Activated CD8-positive, alpha-beta memory T cell treated with anti-CD3 and anti-CD28 coated beads, Interleukin-2, amount 50 U/mL, for 24 hours (primary cell): ENCODE data around the gene PRKCB.
"Not testable (repeated sequence)": the region's sequence is repeated elsewhere in the genome, so short reads cannot be mapped to it uniquely, and the experiment has no call there.

ENCODE experiments used
- DNase-seq: peaks from one replicate; pipeline ENCODE4 v3.0.0-alpha.2; 2020; ENCODE audit errors: extremely low read depth

The PRKCB gene

DNA sequence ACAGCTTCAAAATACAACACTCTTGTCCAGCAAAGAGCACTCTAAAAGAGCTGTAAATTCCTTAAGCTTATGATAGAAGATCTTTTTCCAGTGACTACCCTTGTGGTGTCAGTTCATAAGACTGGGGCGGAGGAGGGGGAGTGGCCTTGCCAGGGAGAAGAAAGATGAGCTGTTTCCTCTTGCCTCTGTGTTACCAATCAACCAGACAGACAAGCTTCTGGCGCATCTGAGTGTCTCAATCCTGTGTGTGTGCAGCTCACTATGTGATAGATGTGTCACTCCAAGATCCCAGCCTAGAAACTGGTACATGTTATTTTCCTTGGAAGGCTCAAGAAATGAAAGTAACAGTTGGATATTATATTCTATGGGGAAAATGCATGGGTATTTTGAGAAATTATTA lies 253.0 kb downstream of the PRKCB start:
- DNase-seq: no peak

DNA sequence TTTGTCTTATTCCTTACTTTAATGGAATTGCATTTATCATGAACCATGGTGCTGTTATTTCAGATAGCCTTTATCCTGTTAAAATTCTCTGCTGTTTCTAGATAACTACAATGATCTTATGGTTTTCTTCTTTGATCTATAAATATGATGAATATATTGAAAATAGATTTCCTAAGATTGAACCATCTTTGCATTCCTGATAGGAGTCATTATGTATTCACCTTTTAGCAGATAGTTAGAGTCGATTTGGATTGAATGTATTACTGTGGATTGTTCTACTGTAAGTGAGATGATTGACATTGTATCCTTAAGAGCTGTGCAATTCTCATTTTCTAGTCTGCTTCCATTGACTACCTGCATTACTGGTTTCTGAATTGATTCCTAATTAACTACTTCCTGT lies 255.3 kb downstream of the PRKCB start:
- no peak for DNase-seq

DNA sequence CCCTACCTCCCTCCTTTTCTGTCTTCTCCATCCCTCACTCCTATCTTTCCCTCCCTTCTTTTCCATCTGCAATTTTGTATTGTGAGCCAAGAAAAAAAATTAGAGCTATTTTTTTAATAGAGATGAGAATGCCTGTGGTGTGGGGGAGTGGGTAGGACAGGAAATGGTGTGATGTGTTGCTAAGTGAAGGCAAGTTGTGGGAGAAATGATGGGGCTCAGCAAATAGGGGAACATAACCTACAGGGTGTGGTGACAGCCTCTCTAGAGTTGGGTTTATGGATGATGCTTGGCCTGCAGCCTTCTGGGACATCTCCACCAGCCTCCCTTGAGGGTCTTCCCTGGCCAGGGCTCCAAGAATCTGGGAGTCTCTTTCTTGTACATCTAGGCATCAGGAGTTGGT lies 257.3 kb downstream of the PRKCB start:
- DNase-seq: no peak

DNA sequence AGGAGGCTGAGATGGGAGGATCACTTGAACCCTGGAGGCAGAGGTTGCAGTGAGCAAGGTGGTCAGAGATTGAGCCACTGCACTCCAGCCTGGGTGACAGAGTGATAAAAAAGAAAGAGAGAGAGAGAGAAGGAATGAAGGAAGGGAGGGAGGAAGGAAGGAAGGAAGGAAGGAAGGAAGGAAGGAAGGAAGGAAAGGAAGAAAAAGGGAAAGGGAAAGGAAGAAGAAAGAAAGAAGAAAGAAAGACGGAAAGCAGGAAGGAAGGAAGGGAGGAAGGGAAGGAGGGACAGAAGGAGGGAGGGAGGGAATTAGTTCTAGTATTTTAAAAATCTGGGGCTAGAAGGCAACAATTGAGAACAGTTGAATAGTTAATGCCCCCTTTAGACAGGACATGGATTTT lies 258.9 kb downstream of the PRKCB start:
- DNase-seq: no peak

DNA sequence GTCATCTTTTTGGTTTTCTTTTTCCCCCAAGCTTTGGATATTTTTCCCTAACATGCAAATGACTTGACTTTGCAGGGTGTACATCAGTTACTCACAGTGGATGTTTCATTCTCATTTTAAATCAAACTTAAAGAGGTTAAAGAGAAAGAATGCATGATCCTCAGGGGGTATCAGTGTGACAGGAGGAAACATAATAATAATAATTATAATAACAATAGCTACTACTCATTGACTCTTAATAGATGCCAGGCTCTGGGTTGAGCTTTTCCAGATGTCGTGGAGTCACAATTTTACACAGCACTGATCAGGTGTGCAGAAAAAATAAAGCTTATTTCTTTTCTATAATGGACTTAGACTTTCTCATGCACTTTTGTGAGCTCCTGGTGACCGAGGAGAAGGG lies 263.1 kb downstream of the PRKCB start:
- DNase-seq: no peak

DNA sequence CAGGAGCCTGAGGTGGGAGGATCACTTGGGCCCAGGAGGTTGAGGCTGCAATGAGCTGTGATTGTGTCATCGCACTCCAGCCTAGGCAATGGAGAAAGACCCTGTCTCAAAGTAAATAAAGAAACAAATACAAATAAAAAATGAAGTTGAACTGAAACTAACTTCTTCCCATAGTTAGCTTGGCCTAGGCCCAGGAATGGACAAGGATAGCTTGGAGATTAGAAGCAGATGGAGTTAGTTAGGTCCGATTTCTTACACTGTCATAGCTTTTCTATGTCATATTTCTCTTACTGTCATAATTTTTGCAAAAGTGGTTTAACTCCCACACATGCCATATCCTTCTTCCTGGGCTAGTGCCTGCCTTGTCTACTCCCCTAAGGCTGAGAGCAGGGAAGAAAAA lies 265.6 kb downstream of the PRKCB start:
- no peak for DNase-seq

DNA sequence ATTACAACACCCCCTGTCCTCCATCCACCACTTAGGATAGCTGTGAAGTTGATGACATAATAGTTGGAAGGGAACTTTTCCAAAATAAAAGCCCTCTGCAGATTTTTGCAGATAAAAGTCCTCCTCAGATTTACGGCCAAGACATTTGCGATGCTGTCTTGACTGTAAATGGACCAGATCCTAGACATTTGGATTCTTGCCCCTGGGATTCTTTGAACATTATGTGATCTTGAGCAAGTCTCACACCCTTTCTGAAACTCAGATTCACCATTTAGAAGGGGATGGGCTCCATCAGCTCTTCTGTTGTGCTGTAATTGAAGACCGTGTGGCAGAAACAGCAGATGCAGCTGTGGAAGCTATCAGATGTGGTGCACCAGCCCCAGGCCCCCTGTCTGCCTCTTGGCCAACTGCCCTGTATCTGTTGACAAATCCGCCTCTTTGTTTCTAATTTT lies 266.5 kb downstream of the PRKCB start:
- DNase-seq: no peak

DNA sequence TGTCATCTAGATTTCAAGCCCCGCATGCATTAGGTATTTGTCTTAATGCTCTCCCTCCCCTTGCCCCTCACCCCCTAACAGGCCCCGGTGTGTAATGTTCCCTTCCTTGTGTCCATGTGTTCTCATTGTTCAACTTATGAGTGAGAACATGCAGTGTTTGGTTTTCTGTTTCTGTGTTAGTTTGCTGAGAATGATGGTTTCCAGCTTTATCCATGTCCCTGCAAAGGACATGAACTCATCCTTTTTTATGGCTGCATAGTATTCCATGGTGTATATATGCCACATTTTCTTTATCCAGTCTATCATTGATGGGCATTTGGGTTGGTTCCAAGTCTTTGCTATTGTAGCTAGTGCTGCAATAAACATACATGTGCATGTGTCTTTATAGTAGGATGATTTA lies 269.7 kb downstream of the PRKCB start:
- DNase-seq: not testable (repeated sequence)

DNA sequence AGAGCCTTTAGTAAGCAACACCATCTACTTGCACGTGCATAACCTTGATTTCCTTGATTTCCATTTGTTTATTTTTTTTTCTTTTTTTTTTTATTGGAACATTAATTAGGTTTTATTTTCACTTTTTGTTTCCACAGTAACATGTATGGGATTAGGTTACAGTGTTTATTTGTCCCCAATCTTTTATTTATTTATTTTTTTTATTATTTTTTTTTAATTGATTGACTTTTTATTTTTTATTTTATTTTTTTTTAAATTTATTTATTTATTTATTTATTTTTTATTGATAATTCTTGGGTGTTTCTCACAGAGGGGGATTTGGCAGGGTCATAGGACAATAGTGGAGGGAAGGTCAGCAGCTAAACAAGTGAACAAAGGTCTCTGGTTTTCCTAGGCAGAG lies 272.3 kb downstream of the PRKCB start:
- DNase-seq: not testable (repeated sequence)

DNA sequence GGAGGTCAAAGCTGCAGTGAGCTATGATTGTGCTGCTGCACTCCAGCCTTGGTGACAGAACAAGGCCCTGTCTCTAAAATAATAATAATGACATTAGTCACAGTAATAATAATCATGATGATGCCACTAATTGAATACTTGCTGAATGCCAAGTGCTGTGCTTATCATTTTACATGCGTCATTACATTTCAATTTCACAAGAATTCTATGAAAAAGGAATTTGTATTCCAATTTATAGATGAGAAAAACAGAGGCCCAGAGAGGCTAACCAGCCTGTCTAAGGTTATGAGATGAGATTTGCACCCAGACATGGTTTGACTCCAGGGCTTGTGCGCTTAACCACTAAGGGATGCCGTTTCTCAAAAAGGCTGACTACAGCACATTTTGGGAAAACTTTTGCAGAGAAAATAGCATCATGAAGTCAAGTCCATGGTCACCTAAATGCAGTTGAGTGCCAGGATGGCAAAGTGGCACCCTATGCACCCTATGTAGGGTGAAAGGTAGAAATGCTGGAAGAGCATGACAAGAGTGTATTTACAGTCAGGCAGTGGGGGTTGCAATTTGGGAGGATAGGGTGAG lies 276.0 kb downstream of the PRKCB start:
- no peak for DNase-seq

DNA sequence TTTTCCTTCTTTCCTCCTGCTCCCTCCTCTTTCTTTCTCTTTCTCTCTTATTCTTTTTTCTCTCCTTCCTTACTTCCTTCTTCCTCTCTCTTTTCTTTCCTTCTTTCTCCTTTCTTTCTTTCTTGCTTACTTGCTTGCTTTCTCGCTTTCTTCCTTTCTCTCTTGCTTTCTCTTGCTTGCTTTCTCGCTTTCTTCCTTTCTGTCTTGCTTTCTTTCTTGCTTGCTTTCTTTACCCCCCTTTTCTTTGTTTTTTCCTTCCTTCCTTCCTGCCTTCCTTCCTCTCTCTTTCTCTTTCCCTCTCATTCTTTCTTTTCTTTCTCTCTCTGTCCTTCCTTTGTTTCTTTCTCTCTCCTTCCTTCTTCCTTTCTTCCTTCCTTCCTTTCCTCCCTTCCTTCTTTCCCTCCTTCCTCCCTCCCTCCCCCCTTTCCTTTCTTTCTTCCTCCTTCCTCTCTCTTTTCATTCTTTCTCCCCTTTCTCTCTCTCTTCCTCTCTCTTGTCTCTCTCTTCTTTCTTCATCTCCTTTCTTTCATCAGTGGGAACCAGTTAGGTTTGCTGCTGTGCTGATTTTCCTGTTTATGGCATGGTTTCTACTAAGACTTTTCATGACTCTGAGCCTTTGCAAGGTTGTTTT lies 277.4 kb downstream of the PRKCB start:
- no peak for DNase-seq

DNA sequence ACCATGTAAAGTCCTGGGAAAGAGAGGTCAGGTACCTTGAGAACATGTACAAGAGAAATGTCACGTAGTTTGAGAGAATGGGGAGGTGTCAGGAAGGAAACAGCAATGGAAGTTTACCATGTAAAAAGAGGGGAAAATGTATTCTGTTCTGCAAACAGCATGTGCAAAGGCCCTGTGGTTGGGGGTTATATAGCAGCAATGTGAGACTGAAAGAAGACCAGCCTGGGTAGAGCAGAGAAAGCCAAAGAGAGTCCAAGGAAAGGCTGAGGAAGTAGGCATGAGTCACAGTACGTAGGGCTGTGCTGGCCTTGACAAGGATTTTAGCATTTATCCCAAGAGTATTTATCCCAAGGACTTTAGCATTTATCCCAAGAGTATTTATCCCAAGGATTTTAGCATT lies 279.1 kb downstream of the PRKCB start:
- DNase-seq: no peak

DNA sequence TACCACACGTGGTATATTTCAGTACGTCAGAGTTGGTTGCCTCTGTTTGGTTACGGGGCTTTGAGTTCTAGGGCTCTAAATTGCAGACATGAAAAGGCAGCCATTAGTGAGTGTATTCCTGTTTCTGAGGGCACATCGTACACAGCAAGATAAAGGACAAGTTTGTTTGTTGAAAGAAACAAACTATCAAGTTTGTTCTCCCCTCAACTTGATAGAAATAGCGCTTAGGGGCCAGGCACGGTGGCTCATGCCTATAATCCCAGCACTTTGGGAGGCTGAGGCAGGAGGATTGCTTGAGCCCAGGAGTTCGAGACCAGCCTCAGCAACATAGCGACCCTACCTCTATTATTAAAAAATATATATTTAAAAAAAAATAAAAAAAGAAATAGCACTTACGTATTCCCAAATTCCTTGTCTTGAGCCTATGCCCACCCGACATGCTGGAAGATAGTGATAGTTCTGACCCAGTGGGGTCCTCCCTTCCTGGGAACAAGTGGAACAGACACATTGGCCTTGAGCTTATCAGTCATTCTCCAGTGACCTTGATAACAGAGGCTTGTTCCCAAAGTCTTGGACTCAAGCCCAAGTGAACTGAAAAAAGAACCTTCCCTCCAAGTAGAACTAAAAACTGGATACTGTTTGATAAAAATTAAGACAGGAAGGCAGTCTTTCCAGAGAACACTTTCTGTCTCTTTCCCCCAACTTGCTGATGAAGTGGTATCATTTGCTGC lies 280.4 kb downstream of the PRKCB start:
- DNase-seq: no peak

DNA sequence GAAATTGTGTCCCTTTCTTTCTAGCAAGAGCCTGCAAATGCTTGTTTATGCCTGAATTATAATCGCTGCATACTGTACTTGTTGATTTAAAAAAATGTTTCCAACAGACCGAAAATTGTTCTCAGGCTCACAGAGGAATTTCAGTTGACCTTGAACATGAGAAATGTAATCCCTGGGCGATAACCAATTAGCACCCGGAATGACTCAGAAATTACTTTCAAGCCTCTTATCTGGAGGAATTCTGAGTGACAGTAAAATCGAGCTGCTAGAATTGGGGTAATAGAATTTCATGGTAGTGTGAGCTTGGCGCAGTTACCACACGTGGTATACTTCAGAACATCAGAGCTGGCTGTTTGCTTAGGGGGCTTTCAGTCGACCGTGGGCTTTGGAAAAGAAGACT lies 281.2 kb downstream of the PRKCB start:
- no peak for DNase-seq

DNA sequence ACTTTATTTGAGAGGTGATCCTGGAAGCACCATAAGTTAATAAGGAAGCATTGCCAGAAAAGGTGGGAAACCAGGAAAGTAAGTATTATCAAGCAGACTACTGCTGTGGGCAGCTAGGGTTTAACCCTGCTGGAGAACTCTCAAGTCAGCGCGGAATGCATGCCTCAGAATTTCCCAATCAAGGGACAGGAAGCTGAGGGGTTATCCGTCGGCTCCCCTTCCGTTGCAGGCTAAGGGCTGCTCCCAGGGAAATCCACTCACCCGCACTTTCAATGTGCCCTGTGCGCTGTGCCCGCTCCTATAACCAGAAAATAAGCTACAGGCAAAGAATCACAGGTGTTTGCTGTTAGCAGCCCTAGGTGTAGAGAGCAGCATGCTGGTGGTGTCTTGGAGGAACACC lies 281.9 kb downstream of the PRKCB start:
- DNase-seq: no peak

DNA sequence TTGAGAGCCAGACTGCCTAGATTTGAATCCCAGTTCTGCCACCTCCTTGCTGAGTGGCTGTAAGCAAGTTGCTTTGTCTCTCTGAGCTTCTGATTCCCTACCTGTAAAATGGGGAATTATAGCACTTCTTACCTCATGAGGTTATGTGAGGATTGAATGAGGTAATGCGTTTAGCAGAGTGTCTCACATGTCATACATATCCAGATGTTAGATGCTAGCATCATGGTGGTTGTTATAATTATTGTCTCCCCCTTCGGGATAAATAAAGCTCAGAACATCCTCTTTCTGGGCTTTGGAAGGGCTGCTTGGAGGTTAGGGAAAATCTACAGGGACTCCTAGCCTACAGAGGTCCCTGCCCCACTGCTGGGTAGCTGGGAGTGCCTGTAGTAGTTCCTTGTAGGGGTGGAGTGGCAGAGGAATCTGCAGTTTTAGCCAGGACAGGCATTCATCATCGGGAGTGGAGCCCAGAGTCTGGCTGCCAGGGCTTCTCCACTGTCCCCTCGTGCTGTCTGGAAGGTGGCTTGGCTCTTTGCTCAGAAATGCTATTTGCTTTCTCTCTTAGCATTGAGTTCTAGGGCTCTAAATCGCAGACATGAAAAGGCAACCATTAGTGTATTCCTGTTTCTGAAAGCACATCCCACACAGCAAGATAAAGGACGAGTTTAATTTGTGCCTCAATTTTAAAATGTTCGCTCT lies 282.5 kb downstream of the PRKCB start:
- no peak for DNase-seq

DNA sequence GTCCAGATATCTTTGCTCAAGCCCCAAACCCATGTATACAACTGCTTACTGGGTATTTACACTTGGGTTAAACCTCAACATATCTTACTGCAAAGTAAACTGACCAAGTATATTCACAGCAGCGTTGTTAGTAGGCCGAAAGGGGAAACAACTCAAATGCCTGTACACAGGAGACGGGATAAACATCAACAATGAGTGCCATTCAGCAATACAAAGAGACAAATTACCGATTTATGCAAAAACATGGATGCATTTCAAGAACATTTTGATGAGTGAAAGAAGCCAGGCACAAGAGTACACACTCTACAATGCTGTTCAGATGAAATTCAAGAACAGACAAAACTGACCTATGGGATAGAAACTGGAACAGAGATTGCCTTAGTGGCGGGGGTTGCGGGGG lies 284.0 kb downstream of the PRKCB start:
- no peak for DNase-seq

DNA sequence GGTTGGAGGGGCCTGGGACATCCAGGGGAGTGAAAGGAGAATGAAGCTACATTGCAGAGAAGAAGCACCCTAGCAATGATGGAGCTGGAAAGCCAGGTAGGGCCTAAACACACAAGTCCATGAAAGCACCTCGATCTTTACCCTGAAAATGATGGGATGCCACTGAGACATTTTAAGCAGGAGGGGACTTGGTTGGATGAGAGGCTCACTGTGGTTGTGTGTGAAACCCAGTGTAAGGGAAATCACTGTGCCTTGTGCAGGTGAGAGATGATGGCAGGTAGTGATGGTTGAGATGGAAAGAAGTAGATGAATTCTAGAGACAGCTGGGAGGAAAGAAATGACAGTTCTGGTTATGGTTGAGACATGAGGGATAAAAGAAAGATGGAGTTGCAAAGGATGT lies 287.5 kb downstream of the PRKCB start:
- DNase-seq: no peak

DNA sequence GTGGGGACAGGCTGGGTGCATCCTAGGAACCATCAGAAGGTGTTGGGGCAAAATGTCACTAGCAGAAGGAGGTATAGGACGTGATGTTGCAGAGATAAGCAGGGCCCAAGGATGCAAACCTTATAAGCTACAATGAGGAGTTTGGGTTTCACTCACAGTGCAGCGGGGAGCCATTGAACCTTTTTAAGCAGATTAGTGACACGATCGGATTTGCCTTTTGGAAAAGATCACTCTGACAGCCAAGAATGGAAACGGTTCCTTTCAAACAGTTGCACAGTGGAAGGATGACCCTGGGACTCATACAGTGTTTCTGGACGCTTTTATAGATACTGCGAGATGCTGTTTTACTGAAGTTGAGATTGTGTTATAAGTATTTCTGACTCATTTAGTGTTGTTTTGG lies 288.5 kb downstream of the PRKCB start:
- no peak for DNase-seq

DNA sequence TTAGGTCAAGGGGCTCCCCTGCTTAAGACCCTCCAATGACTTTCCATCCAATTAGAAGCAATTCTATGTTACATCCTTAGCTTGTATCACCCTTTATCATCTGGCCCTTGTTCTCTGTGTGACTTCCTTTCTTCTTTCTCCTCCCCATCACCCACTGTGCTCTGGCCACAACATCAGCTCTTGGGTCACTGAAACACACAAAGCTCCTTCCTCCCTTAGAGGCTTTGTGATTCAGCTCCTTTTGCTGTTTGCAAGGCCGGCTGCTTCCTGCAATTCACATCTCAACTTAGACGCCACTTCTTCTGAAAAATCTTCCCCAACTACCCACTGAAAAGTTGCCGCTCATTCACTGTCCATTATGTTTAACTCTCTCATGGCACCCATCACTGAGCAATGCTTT lies 289.4 kb downstream of the PRKCB start:
- no peak for DNase-seq

DNA sequence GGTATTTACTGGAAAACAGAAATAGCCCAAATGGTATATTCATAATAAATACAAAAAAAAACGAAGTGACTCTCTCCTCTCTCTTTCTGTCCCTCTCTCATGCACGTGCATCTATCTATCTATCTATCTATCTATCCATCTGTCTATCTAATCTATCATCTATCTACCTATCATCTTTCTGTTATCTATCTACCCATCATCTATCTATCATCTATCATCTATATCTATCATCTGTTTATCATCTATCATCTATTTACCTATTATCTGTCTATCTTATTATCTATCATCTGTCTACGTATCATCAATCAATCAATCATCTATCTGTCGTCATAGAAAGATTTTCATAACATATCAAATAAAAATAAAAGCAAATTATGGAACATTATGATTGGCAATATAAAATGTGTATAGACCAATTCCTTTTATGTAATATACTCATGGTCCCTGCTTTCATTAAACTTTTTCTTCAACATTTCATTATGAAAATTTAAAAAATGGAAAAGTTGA lies 293.7 kb downstream of the PRKCB start:
- no peak for DNase-seq

DNA sequence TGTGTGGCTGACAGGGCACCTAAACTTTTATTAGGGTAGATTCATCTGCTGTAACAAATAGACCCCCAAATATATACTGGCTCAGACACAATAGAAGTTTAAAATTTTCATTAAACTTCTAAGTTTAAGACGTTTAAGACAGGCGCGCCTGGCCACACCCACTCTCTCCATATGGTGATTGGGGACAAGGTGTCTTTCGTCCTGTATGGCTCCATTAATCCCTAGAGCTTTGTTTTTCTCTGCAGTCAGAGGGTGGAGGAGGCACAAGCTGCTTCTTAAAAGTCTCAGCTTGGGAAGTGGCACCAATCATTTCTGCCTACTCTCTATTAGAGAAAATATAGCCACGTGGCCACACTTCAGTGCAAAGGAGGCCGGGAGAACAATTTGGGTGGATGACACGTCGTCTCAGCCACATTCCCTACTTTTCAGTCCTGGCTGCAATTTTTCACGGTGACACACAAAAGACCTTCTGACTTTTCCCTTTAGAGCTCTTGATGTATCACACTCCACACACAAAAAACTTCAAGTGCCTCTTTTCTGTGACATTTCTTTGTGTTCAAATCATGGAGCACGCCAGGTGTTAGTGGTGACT lies 294.8 kb downstream of the PRKCB start:
- DNase-seq: no peak
